HG03439 (cell line): ENCODE measurements around the gene LY6G5B.

ENCODE experiments used
- ATAC-seq: cut with Tn5 transposase; IDR thresholded peaks from one replicate; pipeline ENCODE4 v1.9.1; 2021; ENCODE audit warnings: mild to moderate bottlenecking, moderate library complexity; ENCODE audit not compliant: unreplicated experiment

The LY6G5B gene

DNA sequence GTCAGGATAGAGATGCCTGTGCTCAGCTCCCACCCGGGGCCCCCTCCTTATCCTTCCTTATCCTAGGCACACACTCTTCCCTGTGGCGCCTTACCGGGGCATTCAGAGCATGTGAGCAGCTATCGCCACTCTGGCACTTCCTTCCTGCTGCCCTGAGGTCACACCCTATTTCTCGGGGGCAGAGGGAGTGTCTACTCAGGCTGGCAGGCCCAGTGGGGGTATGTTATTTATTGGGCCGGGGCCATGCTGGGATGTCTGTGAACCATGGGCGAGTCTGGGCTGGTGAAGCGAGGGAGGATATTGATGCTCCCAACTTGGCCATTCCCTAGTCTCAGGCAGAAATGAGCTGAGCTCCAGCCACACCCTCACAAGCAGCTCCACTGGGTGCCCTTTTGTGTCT lies 41.5 kb downstream of the LY6G5B start:
- ATAC-seq: no peak

DNA sequence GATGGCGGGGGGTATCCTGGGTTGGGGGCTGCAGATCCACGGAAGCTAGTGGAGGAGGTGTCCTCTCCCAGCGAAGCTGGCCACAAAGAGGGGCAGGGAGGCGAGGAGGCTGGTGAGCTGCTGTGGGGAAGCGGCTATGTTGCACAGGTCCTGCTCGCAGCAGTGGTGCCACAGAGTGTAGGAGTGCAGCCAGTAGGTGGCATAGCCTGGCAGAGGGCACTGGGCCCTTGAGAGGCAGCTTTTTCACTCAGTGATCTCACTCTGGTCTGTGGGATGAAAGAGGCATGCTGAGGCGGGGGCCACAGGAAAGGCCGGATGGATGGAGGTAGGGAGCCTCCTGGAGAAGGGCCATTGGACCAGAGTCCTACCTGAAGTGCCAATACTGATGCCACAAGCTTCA lies 42.5 kb downstream of the LY6G5B start:
- no peak for ATAC-seq

DNA sequence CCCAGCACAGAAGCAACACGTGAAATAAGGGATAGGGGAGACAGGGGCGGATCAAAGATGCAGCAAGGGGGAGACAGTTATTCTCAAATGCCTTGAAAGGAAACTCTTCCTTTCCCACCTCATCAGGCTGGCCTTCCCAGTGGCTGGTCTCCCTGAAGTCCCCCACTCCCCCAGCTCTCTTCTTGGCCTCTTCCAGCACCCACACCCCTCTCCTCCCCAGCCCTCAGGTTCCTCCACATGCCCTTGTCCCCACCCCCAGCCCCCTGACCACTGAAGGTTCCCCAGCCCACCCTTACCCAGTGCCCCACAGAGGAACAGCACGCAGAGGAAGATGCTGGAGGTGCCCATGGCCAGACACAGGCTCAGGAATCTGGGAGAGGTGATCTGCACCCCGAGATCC lies 43.7 kb downstream of the LY6G5B start:
- ATAC-seq: no peak

DNA sequence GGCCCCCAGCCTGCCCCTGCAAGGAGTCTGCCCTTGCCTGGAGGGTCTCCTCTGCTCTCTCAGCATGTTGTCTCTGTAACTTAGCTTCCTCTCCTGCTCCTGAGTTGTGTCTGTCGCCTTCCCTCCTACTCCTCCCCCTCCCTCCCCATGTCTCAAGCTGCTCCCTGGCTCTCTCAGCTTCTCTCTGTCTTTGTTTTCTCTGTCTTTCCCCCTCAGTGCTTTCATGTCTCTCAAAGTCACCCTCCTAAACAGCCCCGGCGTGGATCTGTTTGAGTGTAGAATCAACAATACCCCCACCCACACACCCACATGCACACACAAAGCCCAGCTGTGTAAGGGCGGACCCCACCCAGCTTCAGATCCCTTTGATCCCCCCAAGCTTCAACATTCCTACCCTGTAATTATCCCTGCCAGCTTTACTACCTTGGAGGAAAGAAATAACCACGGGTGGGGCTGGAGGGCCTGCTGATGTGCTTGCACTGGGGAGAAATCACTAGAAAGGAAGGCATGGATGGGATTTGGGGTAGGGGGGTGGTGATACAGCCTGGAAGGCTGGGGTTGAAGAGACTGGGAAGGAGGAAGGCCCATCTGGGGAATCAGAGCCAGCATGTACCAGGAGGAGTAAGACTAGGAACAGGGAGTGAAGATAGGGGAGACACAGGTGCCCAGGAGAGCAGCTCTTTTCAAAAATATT lies 44.4 kb downstream of the LY6G5B start:
- no peak for ATAC-seq

DNA sequence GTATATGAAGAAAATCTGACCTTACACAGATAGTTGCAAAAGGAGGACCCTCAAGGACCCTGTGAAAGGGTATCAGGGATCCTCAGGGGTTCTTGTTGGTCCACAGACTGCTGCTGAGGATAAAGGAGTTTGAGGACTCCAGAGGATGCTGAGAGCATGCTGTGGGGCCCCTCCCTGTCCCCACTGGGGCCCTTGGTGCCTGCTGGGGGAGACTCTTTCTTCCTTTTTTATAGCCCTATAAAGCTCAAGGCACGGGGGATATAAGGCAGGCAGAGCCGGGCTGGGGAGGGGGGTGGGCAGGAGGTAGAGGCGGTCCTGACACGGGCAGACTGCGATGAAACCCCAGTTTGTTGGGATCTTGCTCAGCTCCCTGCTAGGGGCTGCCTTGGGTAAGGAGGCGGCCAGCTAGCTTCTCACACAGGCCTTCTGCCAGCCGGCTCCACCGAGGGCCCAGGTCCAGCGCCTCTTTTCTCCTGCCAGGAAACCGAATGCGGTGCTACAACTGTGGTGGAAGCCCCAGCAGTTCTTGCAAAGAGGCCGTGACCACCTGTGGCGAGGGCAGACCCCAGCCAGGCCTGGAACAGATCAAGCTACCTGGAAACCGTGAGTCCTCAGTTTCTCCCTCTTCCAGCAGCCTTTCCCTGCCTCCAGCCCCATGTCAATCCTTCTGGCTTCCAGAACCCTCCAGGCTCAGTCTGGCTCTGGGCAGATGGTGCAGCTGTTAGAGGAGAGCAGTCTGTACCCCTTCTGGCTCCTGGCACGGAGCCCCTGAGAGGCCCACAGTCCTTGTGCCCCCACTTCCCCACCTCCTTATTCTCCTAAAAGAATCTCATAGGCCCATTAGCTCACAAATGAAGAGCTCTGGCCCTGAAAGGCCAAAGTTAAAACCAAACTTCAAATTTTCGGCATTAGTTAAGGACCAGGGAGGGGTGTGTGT lies 45.5 kb downstream of the LY6G5B start, which contains the start of gene LY6G6D:
Gene LY6G6D, plus strand, starts transcription at position 327 of the 937 bp plus-strand sequence. Its CDS starts 8 bp downstream, at position 335.
- no peak for ATAC-seq

DNA sequence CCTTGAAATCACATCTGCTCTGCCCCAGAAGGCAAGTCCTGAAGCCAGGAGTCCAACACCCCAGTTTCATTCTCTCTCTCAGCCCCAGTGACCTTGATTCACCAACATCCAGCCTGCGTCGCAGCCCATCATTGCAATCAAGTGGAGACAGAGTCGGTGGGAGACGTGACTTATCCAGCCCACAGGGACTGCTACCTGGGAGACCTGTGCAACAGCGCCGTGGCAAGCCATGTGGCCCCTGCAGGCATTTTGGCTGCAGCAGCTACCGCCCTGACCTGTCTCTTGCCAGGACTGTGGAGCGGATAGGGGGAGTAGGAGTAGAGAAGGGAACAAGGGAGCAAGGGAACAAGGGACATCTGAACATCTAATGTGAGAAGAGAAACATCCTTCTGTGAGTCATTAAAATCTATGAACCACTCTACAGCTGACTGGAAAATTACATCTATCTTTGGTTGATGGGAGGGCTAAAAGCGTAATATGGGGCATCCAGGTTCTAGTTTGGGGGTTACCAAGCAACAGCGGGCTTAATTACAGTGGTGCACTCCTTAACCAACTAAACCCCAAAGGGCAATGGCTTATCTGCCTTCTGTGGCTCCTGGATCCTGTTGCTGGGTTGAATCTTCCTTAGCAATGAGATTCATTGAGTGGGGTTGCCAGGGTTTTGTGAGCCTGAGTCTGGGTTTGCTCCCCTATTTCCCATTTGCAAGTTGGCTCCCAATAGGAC lies 47.9 kb downstream of the LY6G5B start:
- no peak for ATAC-seq

DNA sequence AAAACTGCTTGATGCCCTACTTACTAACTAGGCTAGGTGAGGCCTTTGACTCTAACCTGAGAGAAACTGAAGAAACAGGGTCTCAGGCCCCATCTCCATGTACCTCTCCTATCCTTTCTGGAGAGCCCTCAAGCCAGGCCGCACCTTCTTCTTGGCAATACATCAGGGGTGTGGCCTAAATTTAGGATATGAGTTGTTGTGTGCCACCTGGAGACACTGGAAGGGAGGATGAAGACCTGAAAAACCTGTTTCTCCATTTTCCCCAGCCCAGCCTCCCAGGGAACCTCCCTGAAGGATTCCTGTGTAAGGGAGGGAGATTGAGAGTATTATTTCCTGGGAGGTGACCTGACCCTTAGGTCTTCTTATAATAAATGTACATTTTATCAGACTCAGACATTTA lies 48.5 kb downstream of the LY6G5B start:
- ATAC-seq: no peak

DNA sequence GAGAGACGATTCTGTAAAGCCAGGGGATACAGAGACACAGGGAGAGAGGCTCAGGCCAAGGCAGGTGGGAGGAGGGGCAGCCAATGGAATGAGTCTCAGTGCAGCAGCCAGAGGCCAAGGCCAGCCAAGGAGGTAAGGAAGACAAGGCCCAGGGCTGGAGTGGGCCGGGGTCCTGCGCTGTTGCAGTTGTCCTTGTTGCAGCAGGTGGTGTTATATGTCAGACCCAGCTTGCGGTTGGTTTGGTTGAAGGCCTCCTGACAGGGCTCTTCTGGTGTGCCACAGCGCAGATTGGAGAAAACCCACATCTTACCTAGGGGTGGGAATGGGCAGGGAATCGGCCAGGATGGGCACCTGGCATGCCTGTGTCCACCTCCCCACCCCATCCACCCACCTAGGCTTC lies 49.2 kb downstream of the LY6G5B start:
- ATAC-seq: no peak

DNA sequence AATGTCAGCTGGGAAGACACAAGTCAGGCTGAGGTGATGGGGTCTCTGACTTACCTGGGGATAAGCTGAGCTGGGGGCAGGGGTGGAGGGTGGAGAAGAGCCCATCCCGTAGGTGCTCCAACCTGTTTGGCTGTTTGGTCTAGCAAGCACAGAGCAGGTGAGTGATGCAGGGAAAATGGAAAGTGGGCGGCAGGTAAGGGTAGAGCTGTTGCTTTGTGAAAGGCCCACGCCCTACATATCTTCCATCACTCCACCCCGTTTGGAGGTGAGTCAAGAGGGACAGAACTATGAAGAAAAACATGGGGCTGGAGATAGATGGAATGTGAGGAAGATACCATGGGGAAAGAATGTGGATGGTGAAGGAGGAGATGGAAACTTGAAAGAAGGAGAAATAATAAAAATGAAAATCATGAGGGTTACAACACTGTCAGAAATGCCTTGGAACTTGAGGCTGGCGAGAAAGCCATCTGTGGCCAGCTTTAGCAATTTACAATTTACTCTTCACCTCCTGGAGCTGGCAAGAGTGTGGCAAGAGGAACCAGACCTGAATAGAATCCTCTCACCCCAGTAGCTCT lies 50.5 kb downstream of the LY6G5B start:
- ATAC-seq: no peak

DNA sequence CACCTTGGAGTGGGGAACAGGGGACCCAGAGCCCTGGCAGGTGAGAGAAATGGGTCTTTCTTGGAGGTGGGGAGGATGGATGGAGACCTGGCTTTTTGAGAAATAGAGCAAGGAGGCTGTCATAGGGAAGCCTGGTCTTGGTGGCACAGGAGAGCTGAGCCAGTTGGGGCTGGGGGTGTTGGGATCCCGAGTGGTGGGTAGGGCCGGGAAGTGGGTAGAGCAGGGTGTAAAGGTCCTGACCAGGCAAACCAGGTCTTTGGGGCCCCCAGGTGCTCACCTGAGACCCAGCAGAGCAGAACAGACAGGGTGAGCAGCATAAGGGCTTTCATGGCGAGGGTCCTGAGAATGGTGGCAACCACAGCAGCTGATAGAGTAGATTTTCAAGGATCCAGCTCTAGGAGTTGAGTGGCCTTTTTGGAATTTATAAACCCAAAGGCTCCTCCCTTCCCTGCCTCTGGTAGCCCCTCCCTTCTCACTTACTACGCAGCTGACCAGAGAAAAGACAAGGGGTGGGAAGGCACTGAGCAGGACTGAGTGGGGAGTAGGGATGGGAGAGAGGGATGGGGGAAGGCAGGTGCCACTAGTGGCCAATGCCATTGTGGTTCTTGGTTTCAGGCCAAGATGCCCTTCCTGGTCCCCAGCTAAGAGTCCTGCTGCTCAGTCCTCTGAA lies 51.7 kb downstream of the LY6G5B start, which contains the start of gene LY6G6C:
Gene LY6G6C, minus strand, starts transcription at position 396 of the 670 bp plus-strand sequence. Its CDS starts 67 bp downstream, at position 329.
- ATAC-seq: no peak

DNA sequence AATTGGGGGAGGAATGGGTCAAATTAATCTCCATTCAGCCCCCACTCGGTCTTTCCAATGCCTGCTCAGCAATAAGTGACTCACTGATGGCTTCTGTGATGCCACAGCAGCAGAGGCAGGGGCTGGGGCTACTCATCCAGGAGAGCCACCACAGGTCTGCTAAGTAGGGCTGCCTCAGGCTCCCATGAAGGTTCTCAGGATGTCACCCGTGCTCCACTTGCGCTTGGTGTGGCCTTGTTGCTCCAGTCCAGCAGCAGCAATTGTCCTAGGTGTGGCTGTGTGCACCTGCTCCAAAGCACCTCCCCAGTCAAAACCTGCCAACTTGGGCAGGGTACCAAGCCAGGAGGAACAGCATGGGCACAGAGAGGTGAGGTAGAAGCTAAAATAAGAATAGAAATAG lies 52.4 kb downstream of the LY6G5B start:
- no peak for ATAC-seq
